GM19240 (cell line): ENCODE data around the gene STAC2.

ENCODE experiments used
- DNase-seq: peaks from one replicate; pipeline ENCODE4 v3.0.0; 2011; ENCODE audit warnings: low spot score; ENCODE audit not compliant: insufficient read length

STAC2 gene

GRCh38 chr17:39165841-39166349 lies 59.9 kb downstream of the STAC2 start, which contains the start of gene ARL5C:
TSS of gene ARL5C (minus strand) at chr17:39166161. CDS start at chr17:39165760, 401 bp downstream.
- no peak for DNase-seq

- no peak for DNase-seq
Measured at GRCh38 chr17:39165178-39165840, 60.4 kb downstream of the STAC2 start.

DNA sequence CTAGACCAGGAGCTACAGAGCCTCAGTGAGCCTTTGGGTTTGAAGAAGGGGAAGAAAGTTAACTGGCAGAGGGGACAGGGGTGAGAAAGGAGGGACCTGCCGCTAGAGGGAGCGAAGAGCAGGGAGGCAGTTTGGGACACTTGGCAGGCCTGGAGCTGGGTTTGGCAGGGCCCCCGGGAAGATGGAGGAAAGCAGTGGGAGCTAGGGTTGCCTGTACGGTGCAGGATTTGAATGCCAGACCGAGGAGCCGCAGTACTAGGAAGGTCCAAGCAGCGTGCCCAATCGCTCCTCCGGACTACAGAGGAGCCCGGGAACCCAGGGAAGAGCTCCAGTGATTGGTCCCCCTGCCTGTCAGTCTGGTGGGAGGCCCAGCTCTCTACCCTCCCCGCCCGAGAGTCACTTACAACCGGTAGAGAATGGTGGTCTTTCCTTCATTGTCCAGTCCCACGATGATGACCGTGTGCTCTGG lies 61.0 kb downstream of the STAC2 start:
- DNase-seq = peak; percentile 92

DNA sequence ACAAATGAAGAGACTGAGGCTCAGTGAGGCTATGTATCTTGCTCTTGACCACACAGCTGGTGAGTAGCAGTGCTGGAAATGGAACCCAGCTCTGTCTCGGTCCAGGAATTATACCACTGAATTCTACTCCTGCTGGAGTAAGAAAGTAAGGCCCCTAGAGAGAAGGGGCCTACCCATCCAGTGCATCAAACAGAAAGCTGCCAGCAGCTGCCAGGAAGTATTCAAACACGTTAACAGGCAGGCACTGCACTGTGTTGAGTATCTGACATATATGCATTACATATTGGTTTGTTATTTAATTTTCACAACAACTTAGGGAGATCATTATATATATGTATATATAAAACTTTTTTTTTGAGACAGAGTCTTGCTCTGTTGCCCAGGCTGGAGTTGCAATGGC lies 63.8 kb downstream of the STAC2 start:
- DNase-seq = no peak
